Measurements from ENCODE around the gene RELCH. TPM values are rescaled to one million over a fixed set of nuclear protein-coding genes. Genes with fewer than 3 reads are reported as not detected.

RELCH gene
- total RNA-seq, 2 experiments from 2014 or later, result 32.8 to 37.4 TPM

DNA sequence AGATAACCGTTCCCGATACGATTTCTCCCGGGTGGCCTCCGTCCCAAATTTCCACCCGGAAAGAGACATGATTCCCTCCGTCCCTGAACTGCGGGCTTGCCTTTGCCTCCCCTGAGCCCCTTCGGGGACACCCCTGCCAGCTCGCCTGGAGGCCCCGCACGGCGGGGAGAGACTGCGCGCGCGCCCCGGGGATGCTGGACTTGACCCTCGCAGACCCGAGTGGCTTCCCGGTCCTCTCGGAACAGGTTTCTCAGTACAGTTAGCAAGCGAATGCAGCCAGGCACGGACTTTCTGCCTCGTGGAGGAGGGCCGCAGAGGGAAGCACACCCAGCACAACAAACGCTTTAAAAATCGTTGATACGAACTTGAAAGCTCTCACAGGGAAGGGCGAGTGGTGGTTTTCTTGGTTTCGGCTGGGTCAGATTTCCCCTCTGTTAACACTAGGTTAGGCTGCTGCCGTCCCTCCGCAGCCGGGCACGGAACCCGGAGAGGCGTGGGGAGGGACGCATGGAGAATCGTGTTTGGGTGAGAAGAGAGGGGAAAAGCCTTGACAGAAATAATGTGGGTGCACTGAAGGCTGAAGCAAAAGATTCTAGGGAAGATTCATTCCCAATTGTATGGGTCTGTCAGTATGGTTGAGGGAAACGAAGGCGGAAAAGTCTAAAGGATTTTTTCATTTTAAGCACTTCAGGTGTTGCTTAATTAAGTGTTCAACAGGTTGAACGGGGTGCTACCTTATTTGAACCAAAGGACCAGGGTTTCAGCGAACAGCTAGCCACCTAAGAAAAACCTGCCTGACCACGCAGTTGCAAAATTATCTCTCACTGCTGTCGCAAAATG is 139.0 kb downstream of the RELCH start:
- DNase-seq (peak; percentile 39), ATAC-seq (peak; percentile 16)
- CTCF ChIA-PET, result interaction anchor here (1.4 to 5.2 kb wide), 9 partner anchors 10 to 258 kb away, joined by 3 to 31 read pairs (median 9); no protein-coding TSS in a partner anchor
- H3K36me3 Mint-ChIP-seq (ENCODE audit: low read depth), result no peaks in the 10 kb centered on the region
- POLR2A ChIA-PET, result interaction anchor here (0.6 kb wide), 1 partner anchor 647 kb away, joined by 3 read pairs; no protein-coding TSS in a partner anchor
- no peaks in the 10 kb centered on the region for H3K9me3 Mint-ChIP-seq (ENCODE audit: insufficient read depth)
- H3K27ac Mint-ChIP-seq, result no peak overlapping the region
- peaks cover 52% of the 10 kb centered on the region for H3K4me1 Mint-ChIP-seq (ENCODE audit: low read depth)
- peak overlapping the region; percentile 75 for H3K4me3 Mint-ChIP-seq
- H3K27me3 Mint-ChIP-seq (ENCODE audit: low read depth), result peaks cover 54% of the 10 kb centered on the region

DNA sequence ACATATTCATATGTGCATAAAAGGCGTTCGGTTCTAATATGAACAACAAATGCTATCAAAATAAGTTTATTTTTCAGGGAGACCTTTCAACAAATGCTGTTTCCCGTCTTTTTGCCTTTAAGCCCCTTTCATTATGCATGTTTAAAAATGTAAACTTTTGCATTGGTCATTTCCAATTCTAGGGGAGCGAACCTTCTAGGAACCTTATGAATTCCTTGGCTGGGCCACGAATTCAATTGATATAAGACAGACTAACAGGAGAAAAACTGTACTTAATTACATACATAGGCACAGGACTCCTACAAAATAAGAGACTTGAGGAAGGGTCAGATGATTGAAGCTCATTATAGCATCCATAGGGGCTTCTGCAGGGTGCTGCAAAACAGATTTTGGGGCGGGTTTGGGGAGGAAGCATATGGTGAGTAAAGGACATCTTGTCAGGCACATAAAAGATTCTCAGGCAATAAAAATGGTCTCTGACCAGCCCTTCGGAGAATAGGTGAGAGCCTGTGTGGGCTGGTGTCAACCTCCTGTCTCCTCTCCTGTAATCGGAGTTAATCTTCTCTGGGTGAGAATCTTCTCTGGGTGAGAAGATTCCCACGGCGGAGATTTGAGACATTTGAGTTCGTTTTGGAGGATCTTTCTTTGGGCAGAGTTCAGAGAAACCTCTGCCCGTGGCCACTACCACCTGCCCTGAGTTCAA is 139.7 kb downstream of the RELCH start:
- no peak for ATAC-seq
- no peaks in the 10 kb centered on the region for H3K9me3 Mint-ChIP-seq (ENCODE audit: insufficient read depth)

DNA sequence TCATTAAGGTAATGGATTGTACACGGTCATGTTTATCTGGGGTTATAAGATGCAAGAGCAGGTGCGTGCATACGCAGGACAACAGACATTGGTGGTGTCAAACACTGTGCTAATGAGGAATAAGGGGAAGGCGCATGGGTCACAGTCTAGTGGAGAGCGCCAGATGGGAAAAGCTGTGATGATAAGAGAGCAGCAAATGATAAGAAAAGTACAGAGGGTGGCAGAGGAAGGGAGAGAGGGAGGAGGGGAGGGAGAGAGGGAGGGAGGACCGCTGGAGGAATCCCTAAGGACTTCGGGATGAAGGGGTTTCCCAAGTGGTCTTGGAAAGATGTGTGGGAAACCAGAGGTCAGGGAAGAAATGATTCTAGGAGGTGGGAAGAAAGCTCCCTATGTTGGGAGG is 140.9 kb downstream of the RELCH start:
- no peaks in the 10 kb centered on the region for H3K36me3 Mint-ChIP-seq (ENCODE audit: low read depth)
- ChIA-PET POLR2A (no interaction called here), CTCF (interaction anchor here (1.5 to 5.2 kb wide), 3 partner anchors 15 to 98 kb away, joined by 4 to 31 read pairs (median 13); no protein-coding TSS in a partner anchor)
- no peak overlapping the region for H3K27ac Mint-ChIP-seq
- H3K4me1 Mint-ChIP-seq (ENCODE audit: low read depth), result peaks cover 65% of the 10 kb centered on the region
- ATAC-seq, result no peak
- peaks cover 55% of the 10 kb centered on the region for H3K27me3 Mint-ChIP-seq (ENCODE audit: low read depth)
- DNase-seq, result no peak
- no peak overlapping the region for H3K4me3 Mint-ChIP-seq
- H3K9me3 Mint-ChIP-seq (ENCODE audit: insufficient read depth), result no peaks in the 10 kb centered on the region

More for the DNA sequence above, 139.7 kb downstream of the RELCH start:
- Mint-ChIP-seq H3K27ac (no peak overlapping the region), H3K36me3 (ENCODE audit: low read depth) (no peaks in the 10 kb centered on the region), H3K4me3 (peak overlapping the region; percentile 75), H3K4me1 (ENCODE audit: low read depth) (peaks cover 59% of the 10 kb centered on the region), H3K27me3 (ENCODE audit: low read depth) (peaks cover 55% of the 10 kb centered on the region)
- DNase-seq, result no peak
- POLR2A ChIA-PET, result no interaction called here
- CTCF ChIA-PET, result interaction anchor here (1.4 to 5.2 kb wide), 5 partner anchors 16 to 203 kb away, joined by 3 to 31 read pairs (median 4); no protein-coding TSS in a partner anchor

DNA sequence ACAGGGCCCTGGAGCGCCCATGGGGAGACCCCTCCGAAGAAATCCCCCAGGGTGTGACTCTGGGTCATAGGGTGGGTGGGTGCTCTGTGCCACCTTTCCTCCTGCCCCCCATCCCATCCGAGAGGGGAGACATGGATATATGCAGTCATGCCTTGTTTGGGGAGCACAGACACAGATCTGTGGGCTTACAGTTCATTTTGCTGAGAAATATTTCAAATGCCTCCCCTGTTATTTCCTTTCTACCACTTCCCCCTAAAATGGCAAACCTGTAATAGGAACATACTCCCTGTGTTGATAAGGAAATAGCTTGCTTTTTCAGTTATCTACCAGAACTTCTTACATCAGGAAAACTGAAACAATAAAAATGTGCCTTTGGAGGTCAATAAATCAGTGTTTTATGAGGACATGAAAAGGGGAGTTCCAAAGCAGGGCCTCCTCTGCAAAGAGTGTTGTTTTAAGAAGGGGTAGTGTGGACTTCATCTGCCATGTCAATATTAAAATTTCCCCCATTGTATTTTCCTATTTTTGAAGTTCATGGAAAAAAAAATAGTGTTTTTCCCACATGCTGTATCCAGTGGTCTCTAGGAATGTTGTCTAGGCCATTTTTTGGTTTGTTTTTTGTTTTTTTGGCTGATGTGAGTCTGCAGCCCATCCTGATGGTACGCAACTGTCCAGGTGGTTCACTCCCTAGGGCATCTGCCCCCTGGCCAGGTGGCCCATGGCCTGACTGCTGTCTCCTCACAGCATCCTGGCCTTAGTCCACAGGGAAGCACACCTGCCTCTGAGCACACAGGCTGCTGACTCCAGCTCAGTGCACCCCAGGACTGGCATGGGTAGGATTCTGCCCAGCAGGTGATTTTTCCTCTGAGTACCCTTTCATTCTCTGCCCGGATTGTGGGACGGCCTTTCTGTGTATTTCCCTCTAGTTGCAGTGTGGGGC is 141.8 kb downstream of the RELCH start:
- Mint-ChIP-seq H3K9me3 (ENCODE audit: insufficient read depth) (no peaks in the 10 kb centered on the region), H3K4me3 (peak overlapping the region; percentile 49), H3K27ac (peak overlapping the region; percentile 83), H3K36me3 (ENCODE audit: low read depth) (no peaks in the 10 kb centered on the region), H3K27me3 (ENCODE audit: low read depth) (peaks cover 46% of the 10 kb centered on the region), H3K4me1 (ENCODE audit: low read depth) (peaks cover 64% of the 10 kb centered on the region)
- no peak for DNase-seq
- ChIA-PET CTCF (interaction anchor here (1.4 to 2.3 kb wide), 3 partner anchors 92 to 255 kb away, joined by 5 to 15 read pairs (median 8); no protein-coding TSS in a partner anchor), POLR2A (no interaction called here)
- no peak for ATAC-seq

DNA sequence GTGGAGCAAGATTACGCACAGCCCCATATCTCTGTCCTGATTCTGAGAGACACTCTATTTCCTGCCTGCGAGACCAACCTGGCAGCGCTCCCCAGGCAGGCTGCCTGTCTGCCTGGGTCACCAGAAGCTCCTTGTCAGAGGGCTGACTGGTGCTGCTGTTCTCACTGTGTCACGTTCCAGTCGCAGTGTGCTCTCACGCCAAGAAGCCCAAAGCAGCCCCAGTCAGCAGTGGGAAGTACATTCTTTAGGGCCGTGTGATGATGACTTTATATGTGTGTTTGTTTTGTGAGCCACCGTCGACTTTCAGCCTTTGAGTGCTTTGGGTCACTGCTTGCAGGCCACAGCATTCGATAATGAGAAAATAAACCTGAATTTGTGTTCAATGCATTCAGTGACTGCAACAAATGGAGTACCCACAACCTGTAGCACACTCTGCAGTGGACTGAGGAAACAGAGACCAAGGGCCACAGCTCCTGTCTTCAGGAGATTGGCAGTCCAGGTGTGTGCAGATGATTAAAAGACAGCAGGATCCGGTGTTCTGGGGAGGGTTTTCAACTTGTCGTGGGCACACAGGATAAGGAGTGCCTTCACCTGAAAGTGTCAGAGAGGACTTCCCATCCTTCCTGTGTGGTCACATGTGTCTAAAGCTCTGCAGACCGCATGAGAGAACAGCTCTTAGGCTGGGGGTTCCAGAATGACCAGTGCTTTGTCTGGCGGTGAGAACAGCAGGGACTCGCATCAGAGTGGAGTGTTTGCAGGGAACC is 142.8 kb downstream of the RELCH start:
- DNase-seq (peak; percentile 53), ATAC-seq (peak; percentile 62)
- no peaks in the 10 kb centered on the region for H3K36me3 Mint-ChIP-seq (ENCODE audit: low read depth)
- no peaks in the 10 kb centered on the region for H3K9me3 Mint-ChIP-seq (ENCODE audit: insufficient read depth)
- H3K4me3 Mint-ChIP-seq, result peak overlapping the region; percentile 49
- POLR2A ChIA-PET, result interaction anchor here (0.7 to 1.0 kb wide), 2 partner anchors 91 to 177 kb away, joined by 3 read pairs; no protein-coding TSS in a partner anchor
- H3K4me1 Mint-ChIP-seq (ENCODE audit: low read depth), result peaks cover 56% of the 10 kb centered on the region
- CTCF ChIA-PET, result interaction anchor here (1.3 to 2.3 kb wide), 4 partner anchors 14 to 254 kb away, joined by 3 to 15 read pairs (median 6); no protein-coding TSS in a partner anchor
- H3K27me3 Mint-ChIP-seq (ENCODE audit: low read depth), result peaks cover 37% of the 10 kb centered on the region
- peak overlapping the region; percentile 83 for H3K27ac Mint-ChIP-seq

DNA sequence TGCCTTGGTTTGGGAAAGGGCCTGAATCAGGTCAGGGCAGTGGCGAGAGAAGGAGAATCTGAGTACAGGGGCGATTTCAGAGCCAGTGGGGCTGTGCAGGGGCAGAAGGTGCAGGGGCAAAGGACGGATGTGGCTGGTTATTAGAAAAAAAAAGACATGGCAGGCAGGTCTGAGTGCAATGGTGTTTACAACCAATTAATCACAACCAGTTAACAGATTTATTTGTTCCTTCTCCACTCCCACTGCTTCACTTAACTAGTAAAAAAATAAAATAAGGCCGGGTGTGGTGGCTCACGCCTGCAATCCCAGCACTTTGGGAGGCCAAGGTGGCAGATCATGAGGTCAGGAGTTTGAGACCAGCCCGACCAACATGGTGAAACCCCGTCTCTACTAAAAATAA is 143.6 kb downstream of the RELCH start:
- Mint-ChIP-seq H3K27me3 (ENCODE audit: low read depth) (peaks cover 36% of the 10 kb centered on the region), H3K36me3 (ENCODE audit: low read depth) (no peaks in the 10 kb centered on the region), H3K4me1 (ENCODE audit: low read depth) (peaks cover 56% of the 10 kb centered on the region), H3K4me3 (no peak overlapping the region), H3K9me3 (ENCODE audit: insufficient read depth) (no peaks in the 10 kb centered on the region), H3K27ac (no peak overlapping the region)
- ATAC-seq, result no peak
- POLR2A ChIA-PET, result interaction anchor here (1.0 kb wide), 1 partner anchor 90 kb away, joined by 3 read pairs; no protein-coding TSS in a partner anchor
- CTCF ChIA-PET, result interaction anchor here (1.3 to 2.3 kb wide), 2 partner anchors 15 to 91 kb away, joined by 3 to 15 read pairs; no protein-coding TSS in a partner anchor
- DNase-seq, result no peak

DNA sequence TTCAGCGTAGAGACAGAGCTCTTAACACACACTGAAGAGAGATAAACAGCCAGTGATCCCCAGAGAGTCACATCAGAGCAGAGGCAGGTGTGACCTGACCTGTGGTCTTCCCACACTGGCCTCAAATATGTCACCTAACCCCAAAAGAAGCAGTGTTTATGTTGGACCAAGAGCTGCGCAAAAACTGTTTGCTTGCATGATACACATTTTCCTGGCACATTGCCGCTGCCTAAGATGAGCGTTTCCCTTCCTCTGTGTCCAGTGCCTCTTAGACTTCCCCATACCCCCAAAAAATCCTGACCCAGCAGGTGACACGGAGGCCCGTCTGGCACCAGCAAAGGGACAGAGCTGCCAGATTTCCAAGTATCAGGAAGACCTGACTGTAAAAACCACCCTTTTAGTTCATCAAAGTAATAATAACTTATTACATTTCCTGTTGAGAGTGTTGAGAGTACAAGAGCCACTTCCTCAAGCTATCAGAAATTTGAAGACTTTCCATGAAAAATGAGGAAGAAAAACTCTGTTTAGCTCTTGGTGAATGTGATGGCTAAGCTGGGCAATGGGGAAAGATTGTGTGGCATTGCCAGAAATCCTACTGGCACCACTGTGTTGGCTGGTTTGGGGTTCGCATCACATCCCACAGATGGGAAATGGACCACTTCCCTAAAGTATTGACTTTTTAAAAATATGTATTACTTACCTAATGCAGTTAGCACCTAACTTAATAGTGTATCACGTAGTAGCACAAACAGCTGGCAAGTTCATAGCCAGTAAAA is 144.7 kb downstream of the RELCH start:
- Mint-ChIP-seq H3K4me3 (no peak overlapping the region), H3K9me3 (ENCODE audit: insufficient read depth) (no peaks in the 10 kb centered on the region), H3K27me3 (ENCODE audit: low read depth) (peaks cover 25% of the 10 kb centered on the region), H3K36me3 (ENCODE audit: low read depth) (no peaks in the 10 kb centered on the region), H3K27ac (no peak overlapping the region), H3K4me1 (ENCODE audit: low read depth) (peaks cover 46% of the 10 kb centered on the region)
- ATAC-seq (no peak), DNase-seq (no peak)
- ChIA-PET CTCF (interaction anchor here (1.2 kb wide), 1 partner anchor 94 kb away, joined by 4 read pairs; no protein-coding TSS in a partner anchor), POLR2A (interaction anchor here (0.6 to 0.9 kb wide), 3 partner anchors 24 to 191 kb away, joined by 3 read pairs; partner anchors contain the start of gene ZCCHC2)

DNA sequence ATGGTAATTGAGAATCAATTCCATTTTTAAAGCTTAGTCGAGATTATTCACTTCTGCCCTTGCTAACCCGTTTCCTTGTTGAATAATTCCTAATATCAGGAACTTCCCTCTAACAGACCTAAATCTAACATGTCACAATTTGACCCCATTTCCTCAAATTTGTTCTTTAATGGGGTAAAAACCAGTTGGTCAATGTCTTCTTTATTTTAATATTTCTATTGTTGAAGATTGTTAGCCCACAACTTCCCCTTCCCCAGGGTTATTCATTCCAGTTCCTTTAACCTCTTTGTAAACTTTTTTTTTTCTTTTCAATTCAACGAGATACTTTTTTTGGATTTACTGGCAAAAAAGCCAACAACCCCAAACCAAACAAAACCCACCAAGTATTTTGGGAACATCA is 145.4 kb downstream of the RELCH start:
- CTCF ChIA-PET, result interaction anchor here (1.2 kb wide), 2 partner anchors 8 to 93 kb away, joined by 4 read pairs; no protein-coding TSS in a partner anchor
- H3K27ac Mint-ChIP-seq, result no peak overlapping the region
- POLR2A ChIA-PET, result interaction anchor here (0.9 kb wide), 1 partner anchor 74 kb away, joined by 3 read pairs; no protein-coding TSS in a partner anchor

DNA sequence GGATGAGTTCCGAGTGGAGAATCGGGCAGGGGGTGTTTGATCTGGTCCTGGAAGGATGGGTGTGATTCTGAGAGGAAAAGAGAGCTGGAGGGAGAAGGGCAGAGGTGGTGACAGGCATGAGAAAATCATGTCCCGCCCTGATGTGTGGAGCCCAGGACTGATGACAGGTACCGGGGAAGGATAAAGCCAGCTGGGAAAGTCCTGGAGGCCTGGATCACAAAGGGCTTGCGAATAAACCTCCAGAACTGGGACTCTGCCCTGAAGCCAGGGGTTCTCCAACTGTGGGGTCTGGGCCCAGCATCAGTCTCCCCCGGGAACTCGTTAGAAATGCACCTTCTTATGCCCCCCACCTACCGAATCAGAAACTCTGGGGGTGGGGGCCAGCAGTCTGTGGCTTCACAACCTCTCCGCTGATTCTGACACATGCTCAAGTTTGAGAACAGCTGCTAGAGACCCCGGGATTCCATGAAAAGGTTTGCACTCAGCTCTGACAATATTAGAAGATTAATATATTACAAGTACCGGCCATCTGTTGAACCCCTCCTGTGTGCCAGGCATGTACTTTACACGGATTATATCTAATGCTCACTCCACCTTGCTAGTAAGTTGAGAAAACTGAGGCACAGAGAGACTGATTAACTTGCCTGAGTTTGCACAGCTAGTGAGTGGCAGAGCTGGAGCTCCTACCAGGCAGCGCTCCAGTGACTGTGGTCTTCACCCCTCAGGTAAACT is 146.1 kb downstream of the RELCH start:
- ATAC-seq (no peak), DNase-seq (no peak)
- ChIA-PET POLR2A (interaction anchor here (0.6 to 0.9 kb wide), 2 partner anchors 35 to 74 kb away, joined by 3 read pairs; no protein-coding TSS in a partner anchor), CTCF (interaction anchor here (0.7 to 1.2 kb wide), 2 partner anchors 9 to 219 kb away, joined by 3 to 4 read pairs; no protein-coding TSS in a partner anchor)
- no peak overlapping the region for H3K27ac Mint-ChIP-seq
- peaks cover 18% of the 10 kb centered on the region for H3K27me3 Mint-ChIP-seq (ENCODE audit: low read depth)
- H3K4me1 Mint-ChIP-seq (ENCODE audit: low read depth), result peaks cover 37% of the 10 kb centered on the region
- H3K9me3 Mint-ChIP-seq (ENCODE audit: insufficient read depth), result no peaks in the 10 kb centered on the region
- H3K36me3 Mint-ChIP-seq (ENCODE audit: low read depth), result no peaks in the 10 kb centered on the region
- no peak overlapping the region for H3K4me3 Mint-ChIP-seq

More for the DNA sequence above, 145.4 kb downstream of the RELCH start:
- Mint-ChIP-seq H3K27me3 (ENCODE audit: low read depth) (peaks cover 23% of the 10 kb centered on the region), H3K9me3 (ENCODE audit: insufficient read depth) (no peaks in the 10 kb centered on the region), H3K4me3 (no peak overlapping the region), H3K4me1 (ENCODE audit: low read depth) (peaks cover 42% of the 10 kb centered on the region), H3K36me3 (ENCODE audit: low read depth) (no peaks in the 10 kb centered on the region)
- no peak for DNase-seq
- ATAC-seq, result no peak
